ENCODE data around the gene CPED1.

GRCh38 chr7:121083138-121083789 lies 94.8 kb downstream of the CPED1 start:
- TF ChIP-seq POLR2AphosphoS5 (IDR thresholded peaks at IDR 0.05; ENCODE audit: borderline replicate concordance, low read depth, low read length): no peak
- TF ChIP-seq EZH2 (IDR thresholded peaks at IDR 0.05): no peak
